HUDEP-2 (cell line): ENCODE results near the gene KRTAP4-16.
"Not testable (repeated sequence)": the region's sequence is repeated elsewhere in the genome, so short reads cannot be mapped to it uniquely, and the experiment has no call there.

Experiments
- DNase-seq, 76 experiments: peaks; one replicate each; lab custom pipeline; 2025; ENCODE audit not compliant: unreplicated experiment in 76 of 76; lab: John Stamatoyannopoulos, UW

Gene KRTAP4-16

DNA sequence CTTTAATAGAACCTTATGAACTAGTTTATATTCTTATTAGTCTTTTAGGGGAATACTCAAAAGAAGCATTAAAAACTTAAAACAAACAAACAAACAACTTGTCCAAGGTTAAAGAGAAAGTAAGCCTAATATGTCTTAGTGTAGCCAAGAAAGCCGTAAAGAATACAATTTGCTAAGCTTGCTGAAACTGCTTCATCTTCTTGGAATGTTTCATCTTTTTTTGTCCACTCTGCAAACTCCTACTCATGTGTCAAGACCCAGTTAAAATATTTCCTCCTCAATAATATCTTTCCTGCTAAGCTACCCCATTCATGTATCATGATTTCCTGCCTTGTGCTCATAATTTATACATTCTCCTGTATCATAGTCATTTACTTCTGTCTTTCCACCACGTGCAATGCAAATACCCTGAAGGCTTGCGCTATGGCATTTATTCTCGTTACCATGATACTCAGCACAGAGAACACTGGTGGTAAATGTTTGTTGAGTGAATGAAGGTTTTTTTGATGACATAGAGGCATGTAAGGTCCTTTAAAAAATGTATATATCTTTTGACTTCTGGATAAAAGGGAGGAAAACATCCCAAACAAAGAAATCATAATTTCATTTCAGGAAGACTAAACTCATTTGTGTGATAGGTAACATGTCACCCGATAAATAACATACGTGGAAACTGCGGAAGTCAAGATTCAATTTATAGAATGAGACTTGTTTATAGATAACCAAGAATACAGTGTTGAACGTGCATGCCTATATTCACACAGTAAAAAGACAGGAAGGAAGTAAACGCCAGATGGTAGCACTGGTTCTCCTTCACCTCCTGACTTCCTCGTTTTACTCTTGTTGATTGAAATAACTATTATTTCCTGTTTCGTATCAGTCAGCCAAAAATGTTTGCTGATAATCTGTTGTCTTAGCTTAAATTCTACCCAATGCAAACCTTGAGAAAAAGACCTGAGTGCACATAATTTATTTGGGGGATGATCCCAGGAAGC lies 18.0 kb upstream of the KRTAP4-16 start:
- DNase-seq = not testable (repeated sequence)

DNA sequence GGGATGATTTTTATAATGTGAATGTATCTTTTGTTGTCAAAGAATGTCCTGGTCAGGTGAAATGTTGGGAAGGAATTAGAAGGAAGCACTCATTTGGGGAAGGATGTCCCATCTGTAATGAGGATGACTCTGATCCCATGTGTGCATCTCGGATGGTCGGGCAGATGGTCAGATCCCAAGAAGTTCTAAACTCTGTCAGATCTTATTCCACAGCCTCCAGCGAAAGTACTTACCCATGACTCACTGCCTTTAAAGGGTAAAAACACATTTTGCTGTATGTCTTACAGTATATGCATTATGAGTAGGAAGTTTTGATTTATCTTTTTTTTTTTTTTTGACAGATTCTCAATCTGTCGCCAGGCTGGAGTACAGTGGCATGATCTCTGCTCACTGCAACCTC lies 16.7 kb upstream of the KRTAP4-16 start:
- no peak for DNase-seq

DNA sequence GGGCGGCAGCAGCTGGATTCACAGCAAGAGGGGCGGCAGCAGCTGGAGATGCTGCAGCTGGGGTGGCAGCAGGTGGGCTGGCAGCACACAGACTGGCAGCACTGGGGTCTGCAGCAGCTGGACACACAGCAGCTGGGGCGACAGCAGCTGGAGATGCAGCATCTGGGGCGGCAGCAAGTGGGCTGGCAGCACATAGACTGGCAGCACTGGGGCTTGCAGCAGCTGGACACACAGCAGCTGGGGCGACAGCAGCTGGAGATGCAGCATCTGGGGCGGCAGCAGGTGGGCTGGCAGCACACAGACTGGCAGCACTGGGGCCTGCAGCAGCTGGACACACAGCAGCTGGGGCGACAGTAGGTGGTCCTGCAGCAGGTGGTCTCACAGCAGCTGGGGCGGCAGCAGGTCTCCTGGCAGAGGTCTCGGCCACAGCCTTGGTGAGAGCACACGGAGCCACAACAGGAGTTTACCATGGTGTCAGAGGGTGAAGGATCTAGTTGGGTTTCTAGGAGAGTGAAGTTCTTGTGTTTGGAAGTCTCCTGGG lies 15.9 kb upstream of the KRTAP4-16 start, which contains the start of gene KRTAP4-11:
Gene KRTAP4-11, minus strand, starts transcription at position 528 of the 541 bp plus-strand sequence. Its CDS starts 58 bp downstream, at position 470.
- not testable (repeated sequence) for DNase-seq

- DNase-seq = no peak
Measured at GRCh38 chr17:41116297-41116696, 14.3 kb upstream of the KRTAP4-16 start.

GRCh38 chr17:41111151-41111885 lies 9.3 kb upstream of the KRTAP4-16 start:
- DNase-seq = no peak

GRCh38 chr17:41108728-41109386 lies 6.8 kb upstream of the KRTAP4-16 start:
- not testable (repeated sequence) for DNase-seq

- DNase-seq = no peak
Measured at GRCh38 chr17:41107941-41108450, 6.0 kb upstream of the KRTAP4-16 start.

- DNase-seq = not testable (repeated sequence)
Measured at GRCh38 chr17:41105347-41105746, 3.3 kb upstream of the KRTAP4-16 start, which contains the start of gene KRTAP4-9. TSS of gene KRTAP4-9 (plus strand) at chr17:41105389. CDS start at chr17:41105389, 0 bp downstream.

- not testable (repeated sequence) for DNase-seq
Measured at GRCh38 chr17:41104386-41105038, 2.5 kb upstream of the KRTAP4-16 start.

DNA sequence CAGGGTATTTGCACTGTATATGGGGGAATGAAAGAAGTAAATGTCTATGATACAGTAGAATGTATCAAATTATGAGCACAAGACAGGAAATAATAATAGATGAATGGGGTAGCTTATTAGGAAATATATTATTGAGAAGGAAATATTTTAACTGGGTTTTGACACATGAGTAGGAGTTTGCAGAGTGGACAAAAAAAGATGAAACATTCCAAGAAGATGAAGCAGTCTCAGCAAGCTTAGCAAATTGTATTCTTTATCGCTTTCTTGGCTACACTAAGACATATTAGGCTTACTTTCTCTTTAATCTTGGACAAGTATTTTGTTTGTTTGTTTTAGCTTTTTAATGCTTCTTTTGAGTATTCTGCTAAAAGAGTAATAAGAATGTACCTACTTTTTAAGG lies 1.9 kb upstream of the KRTAP4-16 start:
- no peak for DNase-seq

GRCh38 chr17:41099682-41100480 lies 2.1 kb downstream of the KRTAP4-16 start:
- not testable (repeated sequence) for DNase-seq

DNA sequence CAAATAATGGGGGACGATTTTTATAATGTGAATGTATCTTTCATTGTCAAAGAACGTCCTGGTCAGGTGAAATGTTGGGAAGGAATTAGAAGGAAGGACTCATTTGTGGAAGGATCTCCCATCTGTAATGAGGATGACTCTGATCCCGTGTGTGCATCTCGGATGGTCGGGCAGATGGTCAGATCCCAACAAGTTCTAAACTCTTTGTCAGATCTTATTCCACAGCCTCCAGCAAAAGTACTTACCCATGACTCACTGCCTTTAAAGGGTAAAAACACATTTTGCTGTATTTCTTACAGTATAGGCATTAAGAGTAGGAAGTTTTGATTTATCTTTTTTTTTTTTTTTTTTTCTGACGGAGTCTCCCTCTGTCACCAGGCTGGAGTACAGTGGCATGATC lies 3.5 kb downstream of the KRTAP4-16 start:
- no peak for DNase-seq

DNA sequence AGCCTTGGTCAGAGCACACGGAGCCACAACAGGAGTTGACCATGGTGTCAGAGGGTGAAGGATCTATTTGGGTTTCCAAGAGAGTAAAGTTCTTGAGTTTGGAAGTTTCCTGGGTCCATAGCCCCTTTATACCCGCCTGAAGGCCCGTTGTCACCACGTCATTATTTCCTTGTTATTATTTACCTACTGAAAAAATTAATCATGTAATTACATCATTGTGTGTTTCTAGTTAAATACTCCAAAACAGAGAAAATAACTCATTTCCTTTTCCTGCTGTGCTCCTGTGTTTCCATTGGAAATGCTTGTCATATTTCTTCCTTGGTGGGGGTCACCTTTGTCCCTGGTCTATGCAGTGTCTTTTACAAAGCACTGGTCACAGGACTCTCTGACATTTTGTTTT lies 4.0 kb downstream of the KRTAP4-16 start, which contains the start of gene KRTAP4-8:
Gene KRTAP4-8, minus strand, starts transcription at position 101 of the 400 bp plus-strand sequence. Its CDS starts 58 bp downstream, at position 43.
- DNase-seq = no peak

DNA sequence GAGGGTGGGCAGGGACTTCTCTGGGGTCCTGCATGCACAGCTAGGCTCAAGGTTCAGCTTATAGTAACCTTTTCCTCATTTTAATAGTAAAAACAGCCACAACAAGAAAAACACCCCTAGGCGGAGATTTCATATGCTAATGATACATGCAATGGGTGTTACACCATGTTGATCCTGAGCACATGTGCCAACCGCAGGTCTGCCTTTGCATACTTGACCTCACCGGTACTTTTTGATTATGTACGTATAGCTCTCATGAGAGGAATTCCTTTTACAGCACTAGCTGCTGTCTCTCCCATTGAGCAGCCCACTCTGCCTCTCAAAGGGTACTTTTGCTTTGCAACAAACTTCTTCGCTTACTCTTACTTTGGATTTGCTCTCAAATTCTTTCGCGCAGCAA lies 6.0 kb downstream of the KRTAP4-16 start:
- no peak for DNase-seq

DNA sequence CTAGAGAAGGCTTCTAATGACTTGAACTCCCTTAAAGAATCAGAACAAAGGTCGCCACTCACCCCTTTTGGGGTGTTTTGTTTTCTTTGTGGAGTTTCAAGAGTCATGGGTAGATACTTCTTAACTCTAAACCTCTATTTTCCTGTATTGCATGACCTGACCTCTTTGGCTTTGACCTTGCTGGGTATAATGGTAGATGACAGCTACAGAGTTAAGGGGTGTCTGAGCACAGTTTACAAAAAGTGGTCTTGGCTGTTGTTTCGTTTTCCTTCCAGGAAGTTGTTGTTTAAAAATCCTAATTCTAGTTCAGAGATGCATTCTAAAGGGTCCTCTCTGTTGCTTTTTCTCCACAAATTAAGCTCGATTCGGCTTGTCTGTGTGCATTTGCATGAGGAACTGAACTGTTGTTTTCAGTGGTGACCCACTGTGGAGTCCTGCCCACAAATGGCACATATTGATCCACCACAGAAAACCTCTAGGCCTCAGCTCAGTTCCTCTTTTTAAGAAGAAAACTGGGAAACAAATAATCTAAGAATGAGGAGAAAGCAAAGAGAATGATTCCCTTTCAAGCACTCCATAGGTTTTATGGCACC lies 13.2 kb downstream of the KRTAP4-16 start:
- not testable (repeated sequence) for DNase-seq

- DNase-seq = not testable (repeated sequence)
Measured at GRCh38 chr17:41084100-41084856, 17.7 kb downstream of the KRTAP4-16 start, which contains the start of gene KRTAP4-7. TSS of gene KRTAP4-7 (plus strand) at chr17:41084150. CDS start at chr17:41084207, 57 bp downstream.

GRCh38 chr17:41083427-41083826 lies 18.6 kb downstream of the KRTAP4-16 start:
- not testable (repeated sequence) for DNase-seq
